H9 (cell line): ENCODE measurements around the gene KISS1. TPM values are rescaled to one million over a fixed set of nuclear protein-coding genes. Genes with fewer than 3 reads are reported as not detected.

Experiments used
- DNase-seq: peaks from one replicate; pipeline ENCODE4 v3.0.0-alpha.2; 2017
- H2AFZ ChIP-seq: one replicate; pipeline ENCODE4 v1.6.1; 2013; ENCODE audit warnings: mild to moderate bottlenecking, low read length, control low read depth, moderate library complexity
- H2AK5ac ChIP-seq: 2 replicates; pipeline ENCODE4 v1.6.1; 2013; ENCODE audit warnings: low read length, control low read depth, mixed read lengths; ENCODE audit not compliant: insufficient read length
- H2BK120ac ChIP-seq: one replicate; pipeline ENCODE4 v1.6.1; 2013; ENCODE audit warnings: low read depth, mild to moderate bottlenecking, low read length, control low read depth, inconsistent platforms; ENCODE audit not compliant: poor library complexity, severe bottlenecking
- H2BK12ac ChIP-seq: 2 replicates; pipeline ENCODE4 v1.6.1; 2013; ENCODE audit warnings: low read length, control low read depth, mixed read lengths, low read depth; ENCODE audit not compliant: insufficient read length
- H2BK15ac ChIP-seq: 2 replicates; pipeline ENCODE4 v1.6.1; 2013; ENCODE audit warnings: low read depth, low read length, control low read depth
- H2BK20ac ChIP-seq: one replicate; pipeline ENCODE4 v1.6.1; 2013; ENCODE audit warnings: low read depth, mild to moderate bottlenecking, low read length, control low read depth, inconsistent platforms; ENCODE audit not compliant: poor library complexity, severe bottlenecking
- H2BK5ac ChIP-seq: 2 replicates; pipeline ENCODE4 v1.6.1; 2013; ENCODE audit warnings: low read length, control low read depth, mixed read lengths; ENCODE audit not compliant: insufficient read length
- H3K14ac ChIP-seq: 2 replicates; pipeline ENCODE4 v1.6.1; 2013; ENCODE audit warnings: low read length, control low read depth; ENCODE audit not compliant: insufficient read depth
- H3K18ac ChIP-seq: 2 replicates; pipeline ENCODE4 v1.6.1; 2013; ENCODE audit warnings: low read depth, mild to moderate bottlenecking, mixed read lengths, low read length, control low read depth; ENCODE audit not compliant: insufficient read length
- H3K23ac ChIP-seq: 2 replicates; pipeline ENCODE4 v1.6.1; 2013; ENCODE audit warnings: low read length, control low read depth, mixed read lengths, low read depth; ENCODE audit not compliant: insufficient read length
- H3K23me2 ChIP-seq: 2 replicates; pipeline ENCODE4 v1.6.1; 2013; ENCODE audit warnings: low read depth, mild to moderate bottlenecking, mixed read lengths, low read length, control low read depth; ENCODE audit not compliant: insufficient read length, poor library complexity, severe bottlenecking
- H3K27ac ChIP-seq: 2 replicates; pipeline ENCODE4 v1.5.1; 2013; ENCODE audit warnings: low read length, control low read depth, mixed read lengths, low read depth; ENCODE audit not compliant: insufficient read length
- H3K27me3 ChIP-seq: 2 replicates; pipeline ENCODE4 v1.6.1; 2013; ENCODE audit warnings: low read length, control low read depth, inconsistent platforms; ENCODE audit not compliant: insufficient read depth
- H3K4ac ChIP-seq: 2 replicates; pipeline ENCODE4 v1.6.1; 2013; ENCODE audit warnings: low read depth, mild to moderate bottlenecking, control low read depth, inconsistent platforms, low read length, moderate library complexity
- H3K4me1 ChIP-seq: 2 replicates; pipeline ENCODE4 v1.6.1; 2013; ENCODE audit warnings: low read length, control low read depth, inconsistent platforms; ENCODE audit not compliant: insufficient read depth
- H3K4me2 ChIP-seq: 2 replicates; pipeline ENCODE4 v1.6.1; 2013; ENCODE audit warnings: low read length, control low read depth, mixed read lengths; ENCODE audit not compliant: insufficient read length, insufficient read depth
- H3K56ac ChIP-seq: 2 replicates; pipeline ENCODE4 v1.6.1; 2013; ENCODE audit warnings: low read depth, mild to moderate bottlenecking, mixed read lengths, low read length, control low read depth; ENCODE audit not compliant: insufficient read length
- H3K79me1 ChIP-seq: 2 replicates; pipeline ENCODE4 v1.6.1; 2013; ENCODE audit warnings: low read depth, mild to moderate bottlenecking, moderate library complexity, low read length, control low read depth, inconsistent platforms; ENCODE audit not compliant: insufficient read depth, poor library complexity, severe bottlenecking
- H3K79me2 ChIP-seq: 2 replicates; pipeline ENCODE4 v1.6.1; 2013; ENCODE audit warnings: low read length, control low read depth, inconsistent platforms; ENCODE audit not compliant: insufficient read depth
- H3K9ac ChIP-seq: 2 replicates; pipeline ENCODE4 v1.6.1; 2013; ENCODE audit warnings: low read length, control low read depth, mixed read lengths; ENCODE audit not compliant: insufficient read length; ENCODE audit errors: extremely low read depth
- H3K9me3 ChIP-seq: one replicate; pipeline ENCODE4 v1.6.1; 2013; ENCODE audit warnings: low read depth, low read length, inconsistent platforms; ENCODE audit not compliant: control insufficient read depth
- H3T11ph ChIP-seq: one replicate; pipeline ENCODE4 v1.6.1; 2013; ENCODE audit warnings: mild to moderate bottlenecking, low read length, control low read depth, inconsistent platforms
- H4K20me1 ChIP-seq: one replicate; pipeline ENCODE4 v1.6.1; 2013; ENCODE audit not compliant: control insufficient read depth, insufficient read length, insufficient read depth
- H4K5ac ChIP-seq: 2 replicates; pipeline ENCODE4 v1.6.1; 2013; ENCODE audit warnings: low read depth, mild to moderate bottlenecking, mixed read lengths, low read length, control low read depth; ENCODE audit not compliant: insufficient read length
- H4K8ac ChIP-seq: replicated peaks from 2 replicates; pipeline ENCODE4 v1.6.1; 2013; ENCODE audit warnings: low read length, control low read depth, mixed read lengths, low read depth; ENCODE audit not compliant: insufficient read length
- H4K91ac ChIP-seq: 2 replicates; pipeline ENCODE4 v1.6.1; 2013; ENCODE audit warnings: low read depth, mild to moderate bottlenecking, moderate library complexity, mixed read lengths, low read length, control low read depth; ENCODE audit not compliant: insufficient read length
- H3K27ac Mint-ChIP-seq, 3 experiments: 2 replicates in 2 of 3; 3 replicates in 1 of 3; pipeline ENCODE4 v1.8.0; 2020 to 2021; ENCODE audit warnings: mixed read lengths in 3 of 3, mild to moderate bottlenecking in 1 of 3, moderate library complexity in 1 of 3
- H3K27me3 Mint-ChIP-seq: 2 replicates; pipeline ENCODE4 v1.8.0; 2021; ENCODE audit warnings: low read depth, mild to moderate bottlenecking, moderate library complexity, mixed read lengths
- H3K36me3 Mint-ChIP-seq, 3 experiments: 2 replicates in 2 of 3; 3 replicates in 1 of 3; pipeline ENCODE4 v1.8.0; 2020 to 2021; ENCODE audit warnings: low read depth in 3 of 3, mixed read lengths in 3 of 3; ENCODE audit not compliant: insufficient read depth in 1 of 3
- H3K4me1 Mint-ChIP-seq, 2 experiments: 2 replicates each; pipeline ENCODE4 v1.8.0; 2020; ENCODE audit warnings: mixed read lengths in 2 of 2
- H3K4me3 Mint-ChIP-seq, 2 experiments: 2 replicates in 1 of 2; 3 replicates in 1 of 2; pipeline ENCODE4 v1.8.0; 2020 to 2021; ENCODE audit warnings: mild to moderate bottlenecking in 2 of 2, mixed read lengths in 2 of 2, moderate library complexity in 1 of 2
- H3K9me3 Mint-ChIP-seq, 2 experiments: 2 replicates in 1 of 2; 3 replicates in 1 of 2; pipeline ENCODE4 v1.8.0; 2020; ENCODE audit warnings: mild to moderate bottlenecking in 2 of 2, mixed read lengths in 2 of 2, moderate library complexity in 1 of 2
- CTCF ChIP-seq: fragments of 200-600 bp; sonication (generic); conservative IDR thresholded peaks from 3 replicates; pipeline ENCODE4 v1.8.0; 2021; ENCODE audit warnings: antibody characterized with exemption, mild to moderate bottlenecking
- WGBS: extraction: QIAGEN DNeasy Blood & Tissue Kit; methylation state at CpG from one replicate; pipeline ENCODE4 v1.1.7; 2013; ENCODE audit warnings: missing lambda C conversion rate, low lambda C conversion rate, mixed read lengths; ENCODE audit not compliant: insufficient read length; ENCODE audit errors: extremely low coverage; 5-methylcytosine and 5-hydroxymethylcytosine counted together
- total RNA-seq: library from RNA; stranded (reverse); gene quantifications from 2 replicates; pipeline ENCODE4 v1.2.1, GENCODE V29; 2021

Gene KISS1
- total RNA-seq, 1 experiment from 2014 or later, result 0.68 TPM

GRCh38 chr1:204201348-204202040 lies 5.2 kb upstream of the KISS1 start:
- H3K4ac ChIP-seq, result no peak overlapping the region
- no peaks in the 10 kb centered on the region; the same call in none of the 2 replicates for H3K27me3 Mint-ChIP-seq
- H3K4me2 ChIP-seq, result no peak overlapping the region
- H3K23me2 ChIP-seq, result no peaks in the 10 kb centered on the region
- no peak overlapping the region for H4K5ac ChIP-seq
- H2BK20ac ChIP-seq, result no peak overlapping the region
- H3K18ac ChIP-seq, result no peak overlapping the region
- H3K27ac ChIP-seq, result no peak overlapping the region
- no peak overlapping the region; a peak in 1 of 7 replicates for H3K27ac Mint-ChIP-seq
- no peaks in the 10 kb centered on the region for H4K20me1 ChIP-seq
- H3K9ac ChIP-seq, result no peak overlapping the region
- no peaks in the 10 kb centered on the region for H3K36me3 Mint-ChIP-seq
- H3K79me1 ChIP-seq, result no peaks in the 10 kb centered on the region
- peaks cover 23 to 24% of the 10 kb centered on the region in 2 experiments for H3K4me1 Mint-ChIP-seq
- H3K79me2 ChIP-seq, result no peaks in the 10 kb centered on the region
- H3T11ph ChIP-seq, result no peak overlapping the region
- no peak for DNase-seq
- no peak overlapping the region for H2BK12ac ChIP-seq
- no peak overlapping the region for H3K56ac ChIP-seq
- TF ChIP-seq CTCF, result no peak
- H2AK5ac ChIP-seq, result no peak overlapping the region
- no peaks in the 10 kb centered on the region for H3K27me3 ChIP-seq
- H3K9me3 ChIP-seq, result no peaks in the 10 kb centered on the region
- H2BK15ac ChIP-seq, result no peak overlapping the region
- WGBS, result no CpG with 5 or more reads among the region's 12 CpGs
- no peaks in the 10 kb centered on the region; the same call in 1 of the 2 replicates for H3K4me1 ChIP-seq
- no peak overlapping the region for H3K23ac ChIP-seq
- H3K9me3 Mint-ChIP-seq, result no peaks in the 10 kb centered on the region
- no peak overlapping the region for H4K8ac ChIP-seq
- no peak overlapping the region for H2AFZ ChIP-seq
- no peak overlapping the region for H2BK5ac ChIP-seq
- no peak overlapping the region for H4K91ac ChIP-seq
- no peak overlapping the region for H3K4me3 Mint-ChIP-seq
- H2BK120ac ChIP-seq, result no peak overlapping the region
- no peak overlapping the region for H3K14ac ChIP-seq
